IPS-18a (cell line): Measurements from ENCODE around the gene CYBB.

ENCODE experiments used
- H3K27ac ChIP-seq: one replicate; pipeline ENCODE4 v1.5.1; 2013; ENCODE audit warnings: low read length
- H3K27me3 ChIP-seq: one replicate; pipeline ENCODE4 v1.6.1; 2013; ENCODE audit warnings: mild to moderate bottlenecking, low read length; ENCODE audit not compliant: control insufficient read depth, insufficient read depth
- H3K36me3 ChIP-seq: one replicate; pipeline ENCODE4 v1.6.1; 2013; ENCODE audit warnings: low read depth, low read length; ENCODE audit not compliant: control insufficient read depth
- H3K4me1 ChIP-seq: one replicate; pipeline ENCODE4 v1.6.1; 2013; ENCODE audit warnings: low read depth, low read length; ENCODE audit not compliant: control insufficient read depth
- H3K4me3 ChIP-seq: one replicate; pipeline ENCODE4 v1.5.1; 2013; ENCODE audit warnings: low read length
- H3K9ac ChIP-seq: one replicate; pipeline ENCODE4 v1.6.1; 2013; ENCODE audit warnings: mild to moderate bottlenecking, low read length, moderate library complexity
- H3K9me3 ChIP-seq: one replicate; pipeline ENCODE4 v1.6.1; 2013; ENCODE audit warnings: low read depth, low read length; ENCODE audit not compliant: control insufficient read depth

Gene CYBB

DNA sequence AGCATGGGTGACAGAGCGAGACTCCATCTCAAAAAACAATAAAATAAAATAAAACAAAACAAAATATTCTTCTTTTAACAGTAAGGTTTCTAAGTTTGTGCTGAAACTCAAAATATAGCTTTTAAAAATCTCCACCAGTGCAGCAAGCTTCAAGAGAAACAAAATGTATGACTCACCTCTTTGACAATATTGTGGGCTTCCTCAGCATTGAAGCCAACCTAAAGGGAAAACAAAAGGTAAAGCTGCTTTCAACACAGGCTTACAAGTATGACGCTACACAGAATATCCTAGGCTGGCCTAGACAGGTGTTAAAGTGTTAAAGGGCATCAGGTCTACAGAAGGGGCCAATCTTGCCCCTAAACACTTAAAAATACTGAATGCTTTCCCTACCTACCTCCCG is 66.3 kb downstream of the CYBB start:
- Histone ChIP-seq H3K9ac (no peak overlapping the region), H3K4me3 (no peak overlapping the region), H3K9me3 (peaks cover 10% of the 10 kb centered on the region), H3K27ac (no peak overlapping the region), H3K36me3 (no peaks in the 10 kb centered on the region), H3K27me3 (no peaks in the 10 kb centered on the region), H3K4me1 (no peaks in the 10 kb centered on the region)

GRCh38 chrX:37846558-37846933 is 66.7 kb downstream of the CYBB start:
- H3K4me3 ChIP-seq = peak overlapping the region; percentile 60
- no peaks in the 10 kb centered on the region for H3K27me3 ChIP-seq
- H3K27ac ChIP-seq = no peak overlapping the region
- no peaks in the 10 kb centered on the region for H3K4me1 ChIP-seq
- peaks cover 10% of the 10 kb centered on the region for H3K9me3 ChIP-seq
- H3K36me3 ChIP-seq = no peaks in the 10 kb centered on the region
- H3K9ac ChIP-seq = no peak overlapping the region

GRCh38 chrX:37846934-37847732 is 67.3 kb downstream of the CYBB start, which contains the start of gene DYNLT3:
DYNLT3 (minus strand) TSS chrX:37847571; CDS start chrX:37847510, 61 bp downstream.
- Histone ChIP-seq H3K27ac (no peak within 1 kb of the TSS), H3K9ac (no peak within 1 kb of the TSS), H3K36me3 (no peaks in the 10 kb centered on the region), H3K4me1 (no peaks in the 10 kb centered on the region), H3K27me3 (no peaks in the 10 kb centered on the region), H3K9me3 (peaks cover 8% of the 10 kb centered on the region), H3K4me3 (peak within 1 kb of the TSS; percentile 60)

- H3K9ac ChIP-seq = no peak overlapping the region
- H3K9me3 ChIP-seq = peaks cover 7% of the 10 kb centered on the region
- H3K27me3 ChIP-seq = no peaks in the 10 kb centered on the region
- no peak overlapping the region for H3K27ac ChIP-seq
- H3K36me3 ChIP-seq = no peaks in the 10 kb centered on the region
- no peaks in the 10 kb centered on the region for H3K4me1 ChIP-seq
- peak overlapping the region; percentile 60 for H3K4me3 ChIP-seq
Observed at GRCh38 chrX:37847733-37848197, 67.9 kb downstream of the CYBB start.

- Histone ChIP-seq H3K27ac (no peak overlapping the region), H3K9ac (no peak overlapping the region), H3K4me1 (no peaks in the 10 kb centered on the region), H3K9me3 (peaks cover 6% of the 10 kb centered on the region), H3K4me3 (no peak overlapping the region), H3K27me3 (no peaks in the 10 kb centered on the region), H3K36me3 (no peaks in the 10 kb centered on the region)
Observed at GRCh38 chrX:37854148-37854547, 74.3 kb downstream of the CYBB start.

- H3K4me1 ChIP-seq = no peaks in the 10 kb centered on the region
- no peak overlapping the region for H3K9ac ChIP-seq
- H3K4me3 ChIP-seq = no peak overlapping the region
- no peaks in the 10 kb centered on the region for H3K27me3 ChIP-seq
- peaks cover 6% of the 10 kb centered on the region for H3K9me3 ChIP-seq
- no peak overlapping the region for H3K27ac ChIP-seq
- no peaks in the 10 kb centered on the region for H3K36me3 ChIP-seq
Observed at GRCh38 chrX:37854748-37855147, 74.9 kb downstream of the CYBB start.

DNA sequence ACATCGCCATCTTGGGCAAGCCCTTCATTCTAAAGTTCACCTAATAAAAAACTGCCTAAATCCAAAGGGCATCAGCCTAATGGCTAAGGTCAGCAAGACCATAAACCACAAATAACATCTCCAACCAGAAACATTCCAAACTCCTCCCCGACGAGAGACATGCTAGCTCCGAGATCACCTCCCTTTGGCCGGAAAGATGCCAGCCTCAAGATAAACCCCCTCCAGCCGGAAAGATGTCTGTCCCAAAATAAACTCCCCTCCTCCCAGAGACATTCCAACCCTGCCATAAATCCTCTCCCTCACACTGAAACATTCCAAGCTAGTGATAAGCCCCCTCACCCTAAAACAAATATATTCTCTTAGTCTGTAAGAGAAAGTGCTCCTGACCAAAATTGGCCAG is 80.9 kb downstream of the CYBB start:
- H3K9ac ChIP-seq = no peak overlapping the region
- H3K27me3 ChIP-seq = no peaks in the 10 kb centered on the region
- H3K4me1 ChIP-seq = no peaks in the 10 kb centered on the region
- no peak overlapping the region for H3K4me3 ChIP-seq
- H3K9me3 ChIP-seq = peaks cover 9% of the 10 kb centered on the region
- H3K36me3 ChIP-seq = no peaks in the 10 kb centered on the region
- H3K27ac ChIP-seq = no peak overlapping the region

GRCh38 chrX:37862851-37863250 is 83.0 kb downstream of the CYBB start:
- Histone ChIP-seq H3K4me3 (no peak overlapping the region), H3K36me3 (no peaks in the 10 kb centered on the region), H3K27me3 (no peaks in the 10 kb centered on the region), H3K9me3 (peaks cover 12% of the 10 kb centered on the region), H3K4me1 (no peaks in the 10 kb centered on the region), H3K27ac (no peak overlapping the region), H3K9ac (no peak overlapping the region)
